Sigmoid colon (tissue), 7 donors: ENCODE results near the gene MYO18B. TPM values are rescaled to one million over a fixed set of nuclear protein-coding genes. Genes with fewer than 3 reads are reported as not detected.

Experiments used
- DNase-seq: peaks from one replicate; pipeline ENCODE4 v3.0.0-alpha.2; 2019
- H3K27ac ChIP-seq, 4 donors: fragments of 200-600 bp; sonication (generic); one replicate each; pipeline ENCODE4 v1.5.1; 2016 to 2019; ENCODE audit warnings: mild to moderate bottlenecking in 1 of 4
- H3K27me3 ChIP-seq, 3 donors: fragments of 200-600 bp; sonication (generic); one replicate each; pipeline ENCODE4 v1.5.1; 2019; ENCODE audit warnings: mild to moderate bottlenecking in 1 of 3
- H3K36me3 ChIP-seq, 4 donors: fragments of 200-600 bp; sonication (generic); one replicate each; pipeline ENCODE4 v1.5.1; 2016 to 2019
- H3K4me1 ChIP-seq, 4 donors: fragments of 200-600 bp; sonication (generic); one replicate each; pipeline ENCODE4 v1.5.1; 2017 to 2019
- H3K4me3 ChIP-seq, 4 donors: fragments of 200-600 bp; sonication (generic); one replicate each; pipeline ENCODE4 v1.5.1; 2017 to 2019; ENCODE audit warnings: mild to moderate bottlenecking in 2 of 4, moderate library complexity in 1 of 4
- H3K9me3 ChIP-seq, 4 donors: fragments of 200-600 bp in 3 of 4; sonication (generic) in 3 of 4; one replicate each; pipeline versions ENCODE4 v1.5.1 to v1.6.1; 2013 to 2019
- EP300 ChIP-seq, 4 donors: sonication (generic); formaldehyde crosslinking; IDR thresholded peaks; one replicate each; pipeline ENCODE4 v1.6.1; 2017; ENCODE audit warnings: antibody characterized with exemption in 4 of 4
- POLR2A ChIP-seq, 2 donors: fragments of 450-650 bp; IDR thresholded peaks; one replicate each; pipeline ENCODE4 v1.6.1; 2016; ENCODE audit warnings: antibody characterized with exemption in 2 of 2, mild to moderate bottlenecking in 2 of 2, moderate library complexity in 2 of 2
- POLR2AphosphoS5 ChIP-seq, 4 donors: sonication (generic); formaldehyde crosslinking; IDR thresholded peaks; one replicate each; pipeline ENCODE4 v1.6.1; 2017; ENCODE audit warnings: antibody characterized with exemption in 4 of 4
- WGBS, 2 donors: extraction: QIAGEN DNeasy Blood & Tissue Kit; methylation state at CpG; one replicate each; pipeline ENCODE4 v1.1.7; 2013; 5-methylcytosine and 5-hydroxymethylcytosine counted together
- intact Hi-C: fragments of 100-400 bp; cut with DNase I; formaldehyde crosslinking; loops from one replicate; pipeline ENCODE4 v1.15.1; 2023
- polyA plus RNA-seq, 3 donors: library from polyadenylated mRNA; stranded (reverse); fragments of 200-250 nt; gene quantifications; one replicate each; pipeline ENCODE4 v1.2.3, GENCODE V29; 2013
- total RNA-seq, 4 donors: library from RNA; depleted of rRNA; stranded (reverse); fragments of >200 nt; gene quantifications; one replicate each; pipeline ENCODE4 v1.1.0, GENCODE V29; 2016
- TF ChIP-seq, protein P1 (sequence below), 4 experiments: fragments of 450-650 bp in 3 of 4; fragments of 200-600 bp in 1 of 4; IDR thresholded peaks; one replicate each; pipeline ENCODE4 v1.5.1; 2016 to 2019; ENCODE audit warnings: antibody characterized with exemption in 4 of 4, mild to moderate bottlenecking in 3 of 4, moderate library complexity in 2 of 4
- donor health status: healthy with polysubstance abuse.
- donor health status: Bipolar disorder and iron deficiency.
- donor health status: healthy.

MYO18B gene
- total and polyA plus RNA-seq, 7 donors, result under 0.01 to 0.60 (median 0.30) TPM; not detected in 3

DNA sequence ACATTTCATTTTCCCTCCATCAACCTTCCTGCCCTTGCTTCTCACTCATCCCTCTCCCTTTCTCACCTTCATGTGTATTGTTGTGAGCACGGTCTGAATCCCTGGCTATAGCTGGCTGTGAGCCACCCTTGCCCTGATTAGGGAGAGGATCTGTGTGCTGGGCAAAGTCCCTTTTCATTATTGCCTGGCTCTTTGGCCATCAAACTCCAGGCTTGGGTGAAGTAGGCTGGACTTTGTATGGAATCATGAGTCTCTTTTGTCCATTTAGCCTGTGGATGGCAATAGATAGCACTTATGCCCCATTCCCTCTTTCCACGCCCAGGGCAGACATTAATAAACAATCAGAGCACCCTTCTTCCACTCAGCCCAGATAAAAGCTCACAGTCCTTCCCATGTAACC, 6.7 kb downstream of the MYO18B start:
- DNase-seq, result no peak
- 9 to 64% methylated on average over 2 of the region's 2 CpGs for WGBS, 2 donors
- no peak for TF ChIP-seq POLR2A (IDR thresholded peaks at IDR 0.05)
- no peak for TF ChIP-seq POLR2AphosphoS5 (IDR thresholded peaks at IDR 0.05)
- no peak for TF ChIP-seq EP300 (IDR thresholded peaks at IDR 0.05)
- TF ChIP-seq, protein P1, sequence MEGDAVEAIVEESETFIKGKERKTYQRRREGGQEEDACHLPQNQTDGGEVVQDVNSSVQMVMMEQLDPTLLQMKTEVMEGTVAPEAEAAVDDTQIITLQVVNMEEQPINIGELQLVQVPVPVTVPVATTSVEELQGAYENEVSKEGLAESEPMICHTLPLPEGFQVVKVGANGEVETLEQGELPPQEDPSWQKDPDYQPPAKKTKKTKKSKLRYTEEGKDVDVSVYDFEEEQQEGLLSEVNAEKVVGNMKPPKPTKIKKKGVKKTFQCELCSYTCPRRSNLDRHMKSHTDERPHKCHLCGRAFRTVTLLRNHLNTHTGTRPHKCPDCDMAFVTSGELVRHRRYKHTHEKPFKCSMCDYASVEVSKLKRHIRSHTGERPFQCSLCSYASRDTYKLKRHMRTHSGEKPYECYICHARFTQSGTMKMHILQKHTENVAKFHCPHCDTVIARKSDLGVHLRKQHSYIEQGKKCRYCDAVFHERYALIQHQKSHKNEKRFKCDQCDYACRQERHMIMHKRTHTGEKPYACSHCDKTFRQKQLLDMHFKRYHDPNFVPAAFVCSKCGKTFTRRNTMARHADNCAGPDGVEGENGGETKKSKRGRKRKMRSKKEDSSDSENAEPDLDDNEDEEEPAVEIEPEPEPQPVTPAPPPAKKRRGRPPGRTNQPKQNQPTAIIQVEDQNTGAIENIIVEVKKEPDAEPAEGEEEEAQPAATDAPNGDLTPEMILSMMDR (IDR thresholded peaks at IDR 0.05), result no peak
- Histone ChIP-seq H3K27ac (no peak overlapping the region), H3K36me3 (no peaks in the 10 kb centered on the region), H3K4me1 (no peaks in the 10 kb centered on the region), H3K4me3 (no peak overlapping the region), H3K27me3 (no peaks in the 10 kb centered on the region), H3K9me3 (no peaks in the 10 kb centered on the region)
- intact Hi-C loops, result no loop called here

DNA sequence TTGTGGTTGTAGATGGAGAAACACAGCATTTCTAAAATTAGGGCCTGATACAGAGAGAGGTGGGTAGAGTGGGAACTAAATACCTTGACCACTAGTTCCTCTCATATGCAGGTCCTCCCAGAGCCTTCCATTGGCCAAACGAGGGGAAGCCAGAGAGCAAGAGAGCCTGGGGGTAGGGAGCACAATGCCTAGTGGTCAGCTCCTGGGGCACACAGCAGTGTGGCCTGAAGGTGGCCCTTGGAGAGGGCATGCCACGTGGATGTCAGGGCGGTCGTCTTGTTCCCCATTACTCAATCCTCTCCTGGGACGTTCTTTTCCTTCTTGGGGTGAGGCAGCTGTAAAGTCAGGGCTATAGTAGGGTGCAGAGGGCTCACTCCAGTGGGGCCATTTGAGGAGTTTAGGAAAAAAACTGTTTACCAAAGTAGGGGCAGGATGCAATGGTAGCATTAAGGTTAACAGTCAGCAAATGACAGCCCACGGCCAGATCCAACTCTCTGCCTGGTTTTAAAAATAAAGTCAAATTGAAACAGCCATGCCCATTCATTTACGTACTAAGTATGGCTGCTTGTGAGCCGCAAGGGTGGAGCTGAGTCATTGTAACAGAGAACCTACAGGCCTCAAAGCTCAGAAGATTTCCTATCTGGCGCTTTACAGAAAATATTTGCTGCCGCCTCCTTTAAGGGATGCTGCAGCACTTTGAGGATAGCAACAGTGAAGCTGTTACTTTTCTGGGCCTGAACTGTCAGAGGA, 7.6 kb downstream of the MYO18B start:
- no peak for DNase-seq
- TF ChIP-seq, protein P1 (IDR thresholded peaks at IDR 0.05), result no peak
- TF ChIP-seq EP300 (IDR thresholded peaks at IDR 0.05), result no peak
- TF ChIP-seq POLR2A (IDR thresholded peaks at IDR 0.05), result no peak
- TF ChIP-seq POLR2AphosphoS5 (IDR thresholded peaks at IDR 0.05), result no peak
- no peak overlapping the region for H3K4me3 ChIP-seq
- no peaks in the 10 kb centered on the region for H3K27me3 ChIP-seq
- no peaks in the 10 kb centered on the region for H3K36me3 ChIP-seq
- H3K4me1 ChIP-seq, result no peaks in the 10 kb centered on the region
- H3K9me3 ChIP-seq, result no peaks in the 10 kb centered on the region
- 78 to 81% methylated on average over 10 of the region's 10 CpGs for WGBS, 2 donors
- H3K27ac ChIP-seq, result no peak overlapping the region
- intact Hi-C loops, result no loop called here

DNA sequence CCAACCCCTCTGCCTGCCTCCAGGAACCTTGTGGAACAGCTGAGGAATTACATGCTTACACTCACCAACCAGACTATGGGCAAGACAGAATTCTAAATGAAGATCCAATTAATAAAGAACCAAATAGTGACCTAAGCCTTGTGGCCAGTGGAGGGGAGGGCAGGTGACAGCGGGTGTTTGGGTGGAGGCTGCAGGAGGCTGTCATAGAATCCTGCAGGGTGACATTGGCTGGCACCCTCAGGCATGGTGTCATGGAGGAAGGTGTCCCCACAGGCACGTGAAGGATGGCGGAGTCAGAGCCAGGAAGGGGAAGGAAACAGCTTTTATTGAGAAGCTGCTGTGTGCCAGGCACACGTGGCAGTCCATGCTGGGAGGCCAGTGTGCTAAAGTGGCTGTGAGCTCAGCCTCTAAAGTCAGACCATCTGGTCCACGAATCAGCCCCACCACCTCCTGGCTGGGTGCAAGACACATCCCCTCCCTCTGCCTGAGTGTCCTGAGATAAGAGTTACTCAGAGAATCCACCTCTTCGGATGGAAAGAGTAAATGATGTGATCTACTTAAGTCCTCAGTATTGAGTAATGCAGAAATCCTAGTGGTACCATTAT, 8.7 kb downstream of the MYO18B start:
- Histone ChIP-seq H3K9me3 (no peaks in the 10 kb centered on the region), H3K27ac (no peak overlapping the region), H3K4me3 (no peak overlapping the region), H3K27me3 (no peaks in the 10 kb centered on the region), H3K36me3 (no peaks in the 10 kb centered on the region), H3K4me1 (peaks cover 0 to 5% (median 0%) of the 10 kb centered on the region in 4 donors)
- 60 to 64% methylated on average over 6 of the region's 6 CpGs for WGBS, 2 donors
- TF ChIP-seq, protein P1 (IDR thresholded peaks at IDR 0.05), result no peak
- TF ChIP-seq EP300 (IDR thresholded peaks at IDR 0.05) (no peak), POLR2A (IDR thresholded peaks at IDR 0.05) (no peak), POLR2AphosphoS5 (IDR thresholded peaks at IDR 0.05) (no peak)
- intact Hi-C loops, result no loop called here
- DNase-seq, result no peak

DNA sequence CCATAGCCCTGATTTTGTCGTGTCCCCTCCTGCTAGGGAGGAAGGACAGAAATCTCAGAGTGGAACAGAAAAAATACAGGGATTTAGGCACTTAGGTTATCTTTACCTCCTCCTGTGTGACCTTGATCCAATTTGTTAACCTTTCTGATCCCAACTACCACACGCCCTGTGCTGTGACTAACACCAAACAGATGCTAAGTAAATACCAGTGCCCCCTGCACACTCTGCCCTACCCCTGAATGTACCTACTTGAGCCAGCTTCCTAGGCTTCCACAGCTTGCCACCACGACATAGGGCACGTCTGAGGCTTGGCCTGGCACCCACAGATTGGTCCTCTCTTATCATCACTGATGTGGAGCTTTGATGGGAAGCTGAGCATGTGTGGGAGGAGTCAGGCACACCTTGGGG, 9.2 kb downstream of the MYO18B start:
- Histone ChIP-seq H3K4me1 (peaks cover 0 to 5% (median 0%) of the 10 kb centered on the region in 4 donors), H3K36me3 (no peaks in the 10 kb centered on the region), H3K4me3 (no peak overlapping the region), H3K9me3 (no peaks in the 10 kb centered on the region), H3K27me3 (no peaks in the 10 kb centered on the region), H3K27ac (no peak overlapping the region)
- intact Hi-C loops, result no loop called here
- no peak for TF ChIP-seq POLR2A (IDR thresholded peaks at IDR 0.05)
- TF ChIP-seq, protein P1 (IDR thresholded peaks at IDR 0.05), result no peak
- no peak for TF ChIP-seq POLR2AphosphoS5 (IDR thresholded peaks at IDR 0.05)
- TF ChIP-seq EP300 (IDR thresholded peaks at IDR 0.05), result no peak
- WGBS, 2 donors, result 38 to 64% methylated on average over 4 of the region's 4 CpGs
- no peak for DNase-seq
